Nephron progenitor cell (in vitro differentiated cells): ENCODE measurements around the gene TGFA.

Experiments used
- DNase-seq: peaks from one replicate; pipeline ENCODE4 v3.0.0; 2021
- H3K27ac Mint-ChIP-seq: 2 replicates; pipeline ENCODE4 v1.8.0; 2021; ENCODE audit warnings: mild to moderate bottlenecking, moderate library complexity, mixed read lengths
- H3K27me3 Mint-ChIP-seq: 2 replicates; pipeline ENCODE4 v1.8.0; 2021; ENCODE audit warnings: mild to moderate bottlenecking, low read depth, mixed read lengths; ENCODE audit not compliant: poor library complexity
- H3K36me3 Mint-ChIP-seq: 2 replicates; pipeline ENCODE4 v1.8.0; 2021; ENCODE audit warnings: low read depth, mixed read lengths
- H3K4me1 Mint-ChIP-seq: 2 replicates; pipeline ENCODE4 v1.8.0; 2021; ENCODE audit warnings: mixed read lengths
- H3K4me3 Mint-ChIP-seq: 2 replicates; pipeline ENCODE4 v1.8.0; 2021; ENCODE audit warnings: mild to moderate bottlenecking, moderate library complexity, mixed read lengths
- H3K9me3 Mint-ChIP-seq: 2 replicates; pipeline ENCODE4 v1.8.0; 2021; ENCODE audit warnings: mild to moderate bottlenecking, moderate library complexity, mixed read lengths
- TF ChIP-seq, protein P1 (sequence below): fragments of 200-600 bp; sonication (generic); IDR thresholded peaks from 2 replicates; pipeline ENCODE4 v1.5.0; 2021; ENCODE audit warnings: antibody characterized with exemption

The TGFA gene

DNA sequence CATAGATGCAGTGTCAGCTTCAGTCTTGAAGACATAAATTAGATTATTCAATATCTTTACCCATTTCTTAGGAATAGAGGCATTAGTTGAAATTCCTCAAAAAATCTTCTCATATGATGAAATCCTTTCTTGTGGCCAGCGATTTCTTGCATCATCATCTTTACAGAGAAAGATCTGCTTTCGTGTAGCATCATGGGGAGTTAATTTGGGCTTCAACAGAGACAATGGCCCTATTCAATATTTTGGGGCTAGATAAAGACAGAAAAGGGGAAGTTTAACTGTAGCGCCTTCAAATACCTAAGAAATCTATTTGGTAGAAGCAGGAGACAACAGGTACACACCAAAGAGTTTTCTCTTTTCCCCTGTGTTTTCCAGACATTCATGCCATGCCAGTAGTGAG, 73.8 kb downstream of the TGFA start:
- H3K9me3 Mint-ChIP-seq, result peaks cover 10% of the 10 kb centered on the region
- H3K27me3 Mint-ChIP-seq, result peaks cover 3% of the 10 kb centered on the region
- H3K4me3 Mint-ChIP-seq, result no peak overlapping the region
- H3K4me1 Mint-ChIP-seq, result peaks cover 41% of the 10 kb centered on the region
- DNase-seq, result no peak
- TF ChIP-seq, protein P1, sequence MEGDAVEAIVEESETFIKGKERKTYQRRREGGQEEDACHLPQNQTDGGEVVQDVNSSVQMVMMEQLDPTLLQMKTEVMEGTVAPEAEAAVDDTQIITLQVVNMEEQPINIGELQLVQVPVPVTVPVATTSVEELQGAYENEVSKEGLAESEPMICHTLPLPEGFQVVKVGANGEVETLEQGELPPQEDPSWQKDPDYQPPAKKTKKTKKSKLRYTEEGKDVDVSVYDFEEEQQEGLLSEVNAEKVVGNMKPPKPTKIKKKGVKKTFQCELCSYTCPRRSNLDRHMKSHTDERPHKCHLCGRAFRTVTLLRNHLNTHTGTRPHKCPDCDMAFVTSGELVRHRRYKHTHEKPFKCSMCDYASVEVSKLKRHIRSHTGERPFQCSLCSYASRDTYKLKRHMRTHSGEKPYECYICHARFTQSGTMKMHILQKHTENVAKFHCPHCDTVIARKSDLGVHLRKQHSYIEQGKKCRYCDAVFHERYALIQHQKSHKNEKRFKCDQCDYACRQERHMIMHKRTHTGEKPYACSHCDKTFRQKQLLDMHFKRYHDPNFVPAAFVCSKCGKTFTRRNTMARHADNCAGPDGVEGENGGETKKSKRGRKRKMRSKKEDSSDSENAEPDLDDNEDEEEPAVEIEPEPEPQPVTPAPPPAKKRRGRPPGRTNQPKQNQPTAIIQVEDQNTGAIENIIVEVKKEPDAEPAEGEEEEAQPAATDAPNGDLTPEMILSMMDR, result no peak
- H3K36me3 Mint-ChIP-seq, result no peaks in the 10 kb centered on the region
- H3K27ac Mint-ChIP-seq, result no peak overlapping the region

DNA sequence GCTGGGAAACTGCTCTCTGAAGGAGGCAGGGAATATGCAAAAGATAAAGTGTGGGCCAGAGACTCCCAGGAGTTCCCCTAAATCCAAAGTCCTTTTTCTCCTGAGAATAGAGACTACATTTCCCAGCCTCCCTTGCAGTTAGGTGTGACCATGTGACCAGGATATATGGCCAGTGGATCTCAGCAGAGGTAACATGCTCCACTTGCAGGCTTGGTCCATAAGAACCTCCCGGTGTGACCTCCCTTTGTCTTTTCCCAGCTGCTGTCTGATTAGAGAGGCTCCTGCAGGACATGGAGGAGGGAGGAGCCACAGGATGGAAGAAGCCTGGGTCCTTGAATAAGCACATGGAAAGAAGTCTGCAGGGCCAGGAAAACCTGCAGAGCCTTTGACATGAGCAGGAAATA, 76.2 kb downstream of the TGFA start:
- Mint-ChIP-seq H3K4me3 (no peak overlapping the region), H3K27me3 (peaks cover 6% of the 10 kb centered on the region), H3K4me1 (peaks cover 65% of the 10 kb centered on the region), H3K9me3 (peaks cover 10% of the 10 kb centered on the region), H3K27ac (no peak overlapping the region), H3K36me3 (no peaks in the 10 kb centered on the region)
- TF ChIP-seq, protein P1, result no peak
- DNase-seq, result no peak

DNA sequence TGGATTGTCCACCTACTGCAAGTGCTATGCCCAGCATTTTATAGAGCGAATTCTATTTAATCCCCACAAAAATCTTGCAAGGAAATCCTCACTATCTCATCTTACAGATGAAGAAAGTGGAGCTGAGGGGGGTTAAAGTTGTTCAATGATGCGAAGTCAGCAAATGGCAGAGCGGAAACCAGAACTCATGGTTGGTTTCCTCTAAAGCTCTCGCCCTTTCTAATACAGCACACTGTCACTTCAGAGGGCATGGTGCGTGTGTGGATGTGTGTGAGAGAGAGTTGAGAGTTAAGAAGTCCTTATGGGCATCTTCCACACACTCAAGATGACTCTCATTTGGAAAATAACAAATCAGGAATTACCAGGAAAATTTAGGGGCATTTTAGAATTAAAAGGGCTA, 78.4 kb downstream of the TGFA start:
- Mint-ChIP-seq H3K4me3 (no peak overlapping the region), H3K36me3 (no peaks in the 10 kb centered on the region), H3K9me3 (no peaks in the 10 kb centered on the region)

DNA sequence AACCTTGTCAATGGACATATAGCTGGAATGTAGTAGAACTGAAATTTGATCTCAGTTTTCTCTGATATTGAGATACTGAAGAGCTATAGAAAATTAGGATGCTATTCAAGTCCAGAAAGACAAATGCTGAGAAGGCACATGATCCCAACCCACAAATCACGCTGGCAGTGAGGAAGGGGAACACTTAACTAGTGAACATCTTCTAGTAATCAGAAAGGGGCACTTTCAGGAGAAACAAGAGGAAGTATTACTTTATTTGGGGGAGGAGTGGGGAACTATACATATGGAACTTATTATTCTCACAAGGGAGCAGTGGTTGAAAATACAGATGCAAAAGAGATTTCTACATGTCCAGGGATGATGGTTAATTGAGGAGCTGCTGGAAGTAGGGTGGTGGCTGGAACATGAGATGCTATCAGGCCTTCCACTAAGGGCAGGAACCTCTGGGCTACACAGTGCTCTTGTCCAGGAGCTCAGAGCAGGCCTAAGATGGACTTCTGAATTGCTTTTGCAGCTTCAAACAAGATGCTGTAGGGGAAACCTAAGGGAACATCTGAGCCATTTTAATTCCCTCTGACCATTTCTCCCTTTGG, 79.3 kb downstream of the TGFA start:
- H3K36me3 Mint-ChIP-seq, result no peaks in the 10 kb centered on the region
- no peaks in the 10 kb centered on the region for H3K9me3 Mint-ChIP-seq
- H3K27ac Mint-ChIP-seq, result no peak overlapping the region
- peaks cover 87% of the 10 kb centered on the region for H3K4me1 Mint-ChIP-seq
- peak overlapping the region; percentile 23 for H3K4me3 Mint-ChIP-seq
- peaks cover 3% of the 10 kb centered on the region for H3K27me3 Mint-ChIP-seq
- TF ChIP-seq, protein P1, result no peak
- DNase-seq, result no peak

More for the DNA sequence above, 78.4 kb downstream of the TGFA start:
- Mint-ChIP-seq H3K4me1 (peaks cover 78% of the 10 kb centered on the region), H3K27me3 (peaks cover 3% of the 10 kb centered on the region), H3K27ac (peak overlapping the region; percentile 40)
- DNase-seq, result no peak
- TF ChIP-seq, protein P1, result no peak

DNA sequence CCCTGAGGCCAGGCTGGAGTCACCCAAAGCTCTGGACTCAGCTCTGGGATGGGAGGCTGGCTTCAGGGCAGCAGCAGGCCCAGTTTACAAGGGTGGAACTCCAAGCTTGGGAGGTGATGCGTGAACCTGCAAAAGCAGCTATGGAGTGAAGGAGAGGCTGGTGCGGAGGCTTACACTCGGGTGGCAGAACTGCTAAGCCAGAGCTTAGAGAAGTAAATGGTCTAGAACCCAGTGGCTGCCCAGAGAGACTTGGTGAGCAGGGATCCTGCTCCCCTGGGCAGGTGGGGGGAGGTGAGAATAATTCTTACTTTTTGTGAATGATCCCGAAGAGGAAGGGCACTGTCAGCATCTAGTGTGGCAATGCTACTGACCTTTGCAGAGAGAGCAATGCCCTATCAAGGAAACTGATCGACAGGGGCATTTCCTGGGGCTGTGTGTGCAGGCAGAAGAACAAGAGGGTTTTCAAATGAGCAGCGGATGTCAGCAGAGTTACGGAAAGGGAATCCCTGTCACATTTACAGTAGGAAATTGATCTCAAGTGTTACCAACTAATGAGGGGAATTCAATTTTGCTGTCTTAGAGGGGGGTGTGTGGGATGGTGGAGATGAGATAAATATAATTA, 80.4 kb downstream of the TGFA start:
- Mint-ChIP-seq H3K4me1 (peaks cover 97% of the 10 kb centered on the region), H3K9me3 (no peaks in the 10 kb centered on the region), H3K4me3 (peak overlapping the region; percentile 11), H3K27me3 (peaks cover 3% of the 10 kb centered on the region), H3K36me3 (no peaks in the 10 kb centered on the region), H3K27ac (peak overlapping the region; percentile 16)
- TF ChIP-seq, protein P1, result no peak
- DNase-seq, result no peak
